ENCODE results near the gene GABRQ. TPM values are rescaled to one million over a fixed set of nuclear protein-coding genes. Genes with fewer than 3 reads are reported as not detected.

GABRQ gene
- total RNA-seq (2016; rRNA removed; fragmentation: Illumina TruSeq; extraction: Trizol) (not detected in 2 replicates), polyA plus RNA-seq (2011; rRNA removed) (not detected in 2 replicates), polyA minus RNA-seq (2011; rRNA and poly(A)+ RNA removed; ENCODE audit: low replicate concordance) (not detected in 2 replicates), Bru-seq, nascent RNA (percentile 3 among the genes with signal in this experiment), BruChase-seq, experiment 1, labeled RNA remaining after a 6-hour chase (percentile 13 among the genes with signal in this experiment), BruChase-seq, experiment 2, labeled RNA remaining after a 2-hour chase (not detected)
- not detected in 2 replicates for total RNA-seq (2016; cell fraction: cytosol; rRNA removed; fragmentation: Illumina TruSeq; extraction: Trizol; ENCODE audit: low read depth)
- not detected in 2 replicates for total RNA-seq (2016; cell fraction: insoluble cytoplasmic fraction; rRNA removed; fragmentation: Illumina TruSeq; extraction: Trizol)
- total RNA-seq (2016; cell fraction: membrane; rRNA removed; fragmentation: Illumina TruSeq; extraction: Trizol) = not detected in 2 replicates
- total RNA-seq (2016; cell fraction: nucleus; rRNA removed; fragmentation: Illumina TruSeq; extraction: Trizol) = not detected in 2 replicates
- 0.01 TPM in 1 of 2 replicates, not detected in the other for polyA plus RNA-seq (2011; cell fraction: cytosol; rRNA removed)
- polyA plus RNA-seq (2011; cell fraction: nucleus; rRNA removed) = not detected in 2 replicates
- polyA plus RNA-seq (2012) = not detected in 2 replicates
- polyA plus RNA-seq (2016; cell fraction: cytosol; fragmentation: Illumina TruSeq; extraction: Trizol; ENCODE audit: low read depth) = not detected in 2 replicates
- polyA plus RNA-seq (2016; cell fraction: insoluble cytoplasmic fraction; fragmentation: Illumina TruSeq; extraction: Trizol; ENCODE audit: low read depth) = not detected in 2 replicates
- not detected in 2 replicates for polyA plus RNA-seq (2016; cell fraction: membrane; fragmentation: Illumina TruSeq; extraction: Trizol; ENCODE audit: low read depth)
- polyA plus RNA-seq (2016; cell fraction: nucleus; fragmentation: Illumina TruSeq; extraction: Trizol; ENCODE audit: insufficient read depth, low read depth) = not detected in 2 replicates
- polyA minus RNA-seq (2011; cell fraction: cytosol; rRNA and poly(A)+ RNA removed) = not detected in 2 replicates
- polyA minus RNA-seq (2011; cell fraction: nucleus; rRNA and poly(A)+ RNA removed) = not detected in 2 replicates
- long read RNA-seq, experiment 1 = 0 reads
- long read RNA-seq, experiment 2 = 0 reads

DNA sequence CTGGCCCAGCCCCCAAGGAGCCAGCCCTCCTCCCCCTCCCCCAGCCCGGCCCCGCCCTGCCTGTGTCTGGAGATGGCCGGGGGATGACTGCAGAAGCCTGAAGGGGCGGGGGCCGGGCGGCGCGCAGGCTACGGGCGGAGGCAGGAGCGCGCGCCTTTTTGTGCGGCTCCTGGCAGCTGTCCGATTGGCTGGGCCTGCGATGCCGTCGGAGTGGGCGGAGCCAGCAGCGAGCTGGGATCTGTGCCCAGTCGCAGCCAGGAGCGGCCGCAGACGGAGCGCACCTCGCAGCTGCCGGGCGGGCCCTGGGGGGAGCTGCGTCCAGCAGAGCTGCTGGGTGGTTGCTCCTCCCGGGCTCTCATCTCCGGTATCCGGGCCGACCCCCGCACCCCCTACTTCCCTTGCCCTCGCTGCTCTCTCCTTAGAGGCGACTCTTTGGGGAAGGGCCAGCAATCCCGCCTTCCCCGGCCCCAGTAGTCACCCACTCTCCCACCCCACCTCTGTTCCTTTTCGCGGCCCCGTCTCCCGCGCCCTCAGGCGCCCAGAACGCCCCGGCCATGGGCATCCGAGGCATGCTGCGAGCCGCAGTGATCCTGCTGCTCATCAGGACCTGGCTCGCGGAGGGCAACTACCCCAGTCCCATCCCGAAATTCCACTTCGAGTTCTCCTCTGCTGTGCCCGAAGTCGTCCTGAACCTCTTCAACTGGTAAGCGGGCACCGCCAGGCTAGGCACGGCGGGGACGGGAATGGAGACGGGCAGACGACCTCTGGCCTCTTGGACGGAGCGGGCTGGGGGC is at the start of gene GABRQ:
GABRQ (plus strand) TSS at position 247 of the 794 bp plus-strand sequence; CDS start at position 555, 308 bp downstream.
- Histone ChIP-seq H4K20me1 (ENCODE audit: insufficient read depth, low read length) (no peaks in the 10 kb centered on the region), H3K9ac (ENCODE audit: insufficient read depth, low read depth, low read length) (no peak within 1 kb of the TSS), H3K4me2 (ENCODE audit: low read depth, low read length) (no peak within 1 kb of the TSS), H3K27ac (ENCODE audit: extremely low read length, insufficient read depth, low read length) (no peak within 1 kb of the TSS), H3K9me3 (ENCODE audit: low read length) (no peaks in the 10 kb centered on the region), H3K27me3 (ENCODE audit: control insufficient read depth in 1 of 2, insufficient read depth in 2 of 2, low read length in 2 of 2) (peaks cover 0 to 9% of the 10 kb centered on the region in 2 experiments; a peak in 2 of 5 replicates), H3K79me2 (ENCODE audit: insufficient read depth, low read length) (no peaks in the 10 kb centered on the region), H3K36me3 (replicated peaks in 1 of 2; ENCODE audit: control insufficient read depth in 1 of 2, insufficient read depth in 2 of 2, low read length in 2 of 2) (no peaks in the 10 kb centered on the region), H2AFZ (ENCODE audit: low read length) (no peak within 1 kb of the TSS), H3K4me1 (ENCODE audit: insufficient read depth, low read length) (no peaks in the 10 kb centered on the region), H3K4me3 (replicated peaks in 1 of 3; ENCODE audit: insufficient read depth in 1 of 3, low read depth in 2 of 3, low read length in 3 of 3) (no peak within 1 kb of the TSS)
- FAIRE-seq (no peak), ATAC-seq (no peak; the same call in 1 of the 3 replicates), DNase-seq (ENCODE audit: low spot score) (no peak)
- ChIA-PET CTCF (ENCODE audit: low intra/inter-chr PET ratio, low total read pairs) (no interaction called here), POLR2A (no interaction called here)
- intact Hi-C loops (cut with micrococcal nuclease; ENCODE audit: unreplicated experiment) = no loop called here
- BruUV-seq (replicated peaks) = no TSS peak
- in situ Hi-C loops (cut with HindIII; ENCODE audit: extremely low pct_ligation_motif_present, low pct_unique_long_range_greater_than_20kb) = loop anchor here (5.0 to 25.0 kb wide), 2 partner anchors 174 to 896 kb away; no protein-coding TSS in a partner anchor
- 6% methylated on average over 7 of the region's 64 CpGs for WGBS (ENCODE audit: low lambda C conversion rate)
- no peak for TF ChIP-seq TGIF2 (CRISPR knock-in tag; IDR thresholded peaks at IDR 0.05)
- no peak for TF ChIP-seq CERS6 (CRISPR knock-in tag; IDR thresholded peaks at IDR 0.05)
- TF ChIP-seq ZBTB21 (CRISPR knock-in tag; IDR thresholded peaks at IDR 0.05) = no peak
- TF ChIP-seq, protein P1, sequence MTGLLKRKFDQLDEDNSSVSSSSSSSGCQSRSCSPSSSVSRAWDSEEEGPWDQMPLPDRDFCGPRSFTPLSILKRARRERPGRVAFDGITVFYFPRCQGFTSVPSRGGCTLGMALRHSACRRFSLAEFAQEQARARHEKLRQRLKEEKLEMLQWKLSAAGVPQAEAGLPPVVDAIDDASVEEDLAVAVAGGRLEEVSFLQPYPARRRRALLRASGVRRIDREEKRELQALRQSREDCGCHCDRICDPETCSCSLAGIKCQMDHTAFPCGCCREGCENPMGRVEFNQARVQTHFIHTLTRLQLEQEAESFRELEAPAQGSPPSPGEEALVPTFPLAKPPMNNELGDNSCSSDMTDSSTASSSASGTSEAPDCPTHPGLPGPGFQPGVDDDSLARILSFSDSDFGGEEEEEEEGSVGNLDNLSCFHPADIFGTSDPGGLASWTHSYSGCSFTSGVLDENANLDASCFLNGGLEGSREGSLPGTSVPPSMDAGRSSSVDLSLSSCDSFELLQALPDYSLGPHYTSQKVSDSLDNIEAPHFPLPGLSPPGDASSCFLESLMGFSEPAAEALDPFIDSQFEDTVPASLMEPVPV (CRISPR knock-in tag; IDR thresholded peaks at IDR 0.05) = no peak
- TF ChIP-seq MYC (CRISPR knock-in tag; IDR thresholded peaks at IDR 0.05; ENCODE audit: borderline replicate concordance) = no peak
- TF ChIP-seq KDM3A (CRISPR knock-in tag; IDR thresholded peaks at IDR 0.05; ENCODE audit: low read depth) = no peak
- no peak for TF ChIP-seq ZNF446 (CRISPR knock-in tag; IDR thresholded peaks at IDR 0.05)
- TF ChIP-seq ZNF251 (CRISPR knock-in tag; IDR thresholded peaks at IDR 0.05) = no peak
- no peak for TF ChIP-seq CENPX (CRISPR knock-in tag; IDR thresholded peaks at IDR 0.05)
